ENCODE measurements around the gene ABCA2.
A peak's percentile ranks its signal among the peaks of the same experiment; 100 is the strongest.

Gene ABCA2

GRCh38 chr9:137027369-137028262 is at the start of gene ABCA2:
Gene ABCA2 (minus strand): TSS chr9:137028237. CDS start chr9:137028140, 97 bp downstream.
- H3K9ac ChIP-seq (ENCODE audit: low read depth in 1 of 2, low read length in 2 of 2) = peak within 1 kb of the TSS; percentile 21 to 37
- H3K4me3 ChIP-seq (ENCODE audit: low read depth in 1 of 2, low read length in 2 of 2) = peak within 1 kb of the TSS; percentile 61 to 67
- no peaks in the 10 kb centered on the region for H3K36me3 ChIP-seq (ENCODE audit: control insufficient read depth in 1 of 2, insufficient read depth in 2 of 2, low read length in 2 of 2)
- H3K27ac ChIP-seq (ENCODE audit: low read depth, low read length) = peak within 1 kb of the TSS; percentile 56
- H3K9me3 ChIP-seq (ENCODE audit: control insufficient read depth in 1 of 2, low read length in 2 of 2) = no peaks in the 10 kb centered on the region
- no peaks in the 10 kb centered on the region for H3K27me3 ChIP-seq (ENCODE audit: control insufficient read depth in 1 of 2, insufficient read depth in 2 of 2, low read length in 2 of 2)
- peaks cover 45 to 74% of the 10 kb centered on the region in 2 donors for H3K4me1 ChIP-seq (ENCODE audit: control insufficient read depth in 1 of 2, insufficient read depth in 2 of 2, low read length in 2 of 2)

- peak within 1 kb of the TSS; percentile 32 to 38 for H3K9ac ChIP-seq (ENCODE audit: low read depth in 1 of 2, low read length in 2 of 2)
- H3K4me3 ChIP-seq (ENCODE audit: low read depth in 1 of 2, low read length in 2 of 2) = peak within 1 kb of the TSS; percentile 62 to 71
- peaks cover 21 to 40% of the 10 kb centered on the region in 2 donors for H3K4me1 ChIP-seq (ENCODE audit: control insufficient read depth in 1 of 2, insufficient read depth in 2 of 2, low read length in 2 of 2)
- peaks cover 5 to 9% of the 10 kb centered on the region in 2 donors for H3K36me3 ChIP-seq (ENCODE audit: control insufficient read depth in 1 of 2, insufficient read depth in 2 of 2, low read length in 2 of 2)
- H3K27me3 ChIP-seq (ENCODE audit: control insufficient read depth in 1 of 2, insufficient read depth in 2 of 2, low read length in 2 of 2) = no peaks in the 10 kb centered on the region
- H3K9me3 ChIP-seq (ENCODE audit: control insufficient read depth in 1 of 2, low read length in 2 of 2) = no peaks in the 10 kb centered on the region
- H3K27ac ChIP-seq (ENCODE audit: low read depth, low read length) = peak within 1 kb of the TSS; percentile 27
These were observed 49.1 kb upstream of the ABCA2 start, which contains the start of gene UAP1L1 for GRCh38 chr9:137077010-137077747. Gene UAP1L1 (plus strand): TSS chr9:137077517. CDS start chr9:137077533, 16 bp downstream.

GRCh38 chr9:137076636-137077009 is 48.6 kb upstream of the ABCA2 start:
- H3K9ac ChIP-seq (ENCODE audit: low read depth in 1 of 2, low read length in 2 of 2) = peak overlapping the region in 1 of 2 donors; percentile 32
- peak overlapping the region; percentile 41 to 51 for H3K4me3 ChIP-seq (ENCODE audit: low read depth in 1 of 2, low read length in 2 of 2)
- no peaks in the 10 kb centered on the region for H3K27me3 ChIP-seq (ENCODE audit: control insufficient read depth in 1 of 2, insufficient read depth in 2 of 2, low read length in 2 of 2)
- peak overlapping the region; percentile 27 for H3K27ac ChIP-seq (ENCODE audit: low read depth, low read length)
- peaks cover 3 to 5% of the 10 kb centered on the region in 2 donors for H3K36me3 ChIP-seq (ENCODE audit: control insufficient read depth in 1 of 2, insufficient read depth in 2 of 2, low read length in 2 of 2)
- H3K4me1 ChIP-seq (ENCODE audit: control insufficient read depth in 1 of 2, insufficient read depth in 2 of 2, low read length in 2 of 2) = peaks cover 21 to 40% of the 10 kb centered on the region in 2 donors
- H3K9me3 ChIP-seq (ENCODE audit: control insufficient read depth in 1 of 2, low read length in 2 of 2) = no peaks in the 10 kb centered on the region

GRCh38 chr9:137075275-137075775 is 47.3 kb upstream of the ABCA2 start:
- H3K27ac ChIP-seq (ENCODE audit: low read depth, low read length) = no peak overlapping the region
- no peaks in the 10 kb centered on the region for H3K27me3 ChIP-seq (ENCODE audit: control insufficient read depth in 1 of 2, insufficient read depth in 2 of 2, low read length in 2 of 2)
- no peaks in the 10 kb centered on the region for H3K9me3 ChIP-seq (ENCODE audit: control insufficient read depth in 1 of 2, low read length in 2 of 2)
- no peak overlapping the region for H3K4me3 ChIP-seq (ENCODE audit: low read depth in 1 of 2, low read length in 2 of 2)
- H3K9ac ChIP-seq (ENCODE audit: low read depth in 1 of 2, low read length in 2 of 2) = no peak overlapping the region
- peaks cover 27 to 48% of the 10 kb centered on the region in 2 donors for H3K4me1 ChIP-seq (ENCODE audit: control insufficient read depth in 1 of 2, insufficient read depth in 2 of 2, low read length in 2 of 2)
- peaks cover 0 to 4% of the 10 kb centered on the region in 2 donors for H3K36me3 ChIP-seq (ENCODE audit: control insufficient read depth in 1 of 2, insufficient read depth in 2 of 2, low read length in 2 of 2)

GRCh38 chr9:137074657-137075274 is 46.7 kb upstream of the ABCA2 start:
- H3K4me1 ChIP-seq (ENCODE audit: control insufficient read depth in 1 of 2, insufficient read depth in 2 of 2, low read length in 2 of 2) = peaks cover 27 to 48% of the 10 kb centered on the region in 2 donors
- H3K27me3 ChIP-seq (ENCODE audit: control insufficient read depth in 1 of 2, insufficient read depth in 2 of 2, low read length in 2 of 2) = no peaks in the 10 kb centered on the region
- H3K36me3 ChIP-seq (ENCODE audit: control insufficient read depth in 1 of 2, insufficient read depth in 2 of 2, low read length in 2 of 2) = peaks cover 0 to 4% of the 10 kb centered on the region in 2 donors
- H3K27ac ChIP-seq (ENCODE audit: low read depth, low read length) = no peak overlapping the region
- no peak overlapping the region for H3K9ac ChIP-seq (ENCODE audit: low read depth in 1 of 2, low read length in 2 of 2)
- H3K9me3 ChIP-seq (ENCODE audit: control insufficient read depth in 1 of 2, low read length in 2 of 2) = no peaks in the 10 kb centered on the region
- H3K4me3 ChIP-seq (ENCODE audit: low read depth in 1 of 2, low read length in 2 of 2) = no peak overlapping the region

GRCh38 chr9:137073992-137074399 is 46.0 kb upstream of the ABCA2 start:
- Histone ChIP-seq H3K9me3 (ENCODE audit: control insufficient read depth in 1 of 2, low read length in 2 of 2) (no peaks in the 10 kb centered on the region), H3K4me1 (ENCODE audit: control insufficient read depth in 1 of 2, insufficient read depth in 2 of 2, low read length in 2 of 2) (peaks cover 33 to 50% of the 10 kb centered on the region in 2 donors), H3K9ac (ENCODE audit: low read depth in 1 of 2, low read length in 2 of 2) (no peak overlapping the region), H3K4me3 (ENCODE audit: low read depth in 1 of 2, low read length in 2 of 2) (peak overlapping the region in 1 of 2 donors; percentile 11), H3K27me3 (ENCODE audit: control insufficient read depth in 1 of 2, insufficient read depth in 2 of 2, low read length in 2 of 2) (no peaks in the 10 kb centered on the region), H3K36me3 (ENCODE audit: control insufficient read depth in 1 of 2, insufficient read depth in 2 of 2, low read length in 2 of 2) (no peaks in the 10 kb centered on the region), H3K27ac (ENCODE audit: low read depth, low read length) (no peak overlapping the region)

GRCh38 chr9:137071282-137071681 is 43.2 kb upstream of the ABCA2 start:
- Histone ChIP-seq H3K9me3 (ENCODE audit: control insufficient read depth in 1 of 2, low read length in 2 of 2) (no peaks in the 10 kb centered on the region), H3K27ac (ENCODE audit: low read depth, low read length) (no peak overlapping the region), H3K9ac (ENCODE audit: low read depth in 1 of 2, low read length in 2 of 2) (peak overlapping the region; percentile 49 to 54), H3K36me3 (ENCODE audit: control insufficient read depth in 1 of 2, insufficient read depth in 2 of 2, low read length in 2 of 2) (no peaks in the 10 kb centered on the region), H3K4me1 (ENCODE audit: control insufficient read depth in 1 of 2, insufficient read depth in 2 of 2, low read length in 2 of 2) (peaks cover 33 to 48% of the 10 kb centered on the region in 2 donors), H3K4me3 (ENCODE audit: low read depth in 1 of 2, low read length in 2 of 2) (peak overlapping the region; percentile 50 to 62), H3K27me3 (ENCODE audit: control insufficient read depth in 1 of 2, insufficient read depth in 2 of 2, low read length in 2 of 2) (no peaks in the 10 kb centered on the region)

GRCh38 chr9:137070906-137071275 is 42.9 kb upstream of the ABCA2 start:
- H3K27ac ChIP-seq (ENCODE audit: low read depth, low read length) = no peak overlapping the region
- peak overlapping the region; percentile 50 to 62 for H3K4me3 ChIP-seq (ENCODE audit: low read depth in 1 of 2, low read length in 2 of 2)
- no peaks in the 10 kb centered on the region for H3K27me3 ChIP-seq (ENCODE audit: control insufficient read depth in 1 of 2, insufficient read depth in 2 of 2, low read length in 2 of 2)
- no peaks in the 10 kb centered on the region for H3K9me3 ChIP-seq (ENCODE audit: control insufficient read depth in 1 of 2, low read length in 2 of 2)
- peak overlapping the region; percentile 49 to 54 for H3K9ac ChIP-seq (ENCODE audit: low read depth in 1 of 2, low read length in 2 of 2)
- peaks cover 33 to 48% of the 10 kb centered on the region in 2 donors for H3K4me1 ChIP-seq (ENCODE audit: control insufficient read depth in 1 of 2, insufficient read depth in 2 of 2, low read length in 2 of 2)
- H3K36me3 ChIP-seq (ENCODE audit: control insufficient read depth in 1 of 2, insufficient read depth in 2 of 2, low read length in 2 of 2) = no peaks in the 10 kb centered on the region

GRCh38 chr9:137070201-137070905 is 42.3 kb upstream of the ABCA2 start, which contains the start of gene SAPCD2:
Gene SAPCD2 (minus strand): TSS chr9:137070557. CDS start chr9:137070460, 97 bp downstream.
- H3K36me3 ChIP-seq (ENCODE audit: control insufficient read depth in 1 of 2, insufficient read depth in 2 of 2, low read length in 2 of 2) = peaks cover 0 to 3% of the 10 kb centered on the region in 2 donors
- H3K27ac ChIP-seq (ENCODE audit: low read depth, low read length) = no peak within 1 kb of the TSS
- peak within 1 kb of the TSS; percentile 49 to 54 for H3K9ac ChIP-seq (ENCODE audit: low read depth in 1 of 2, low read length in 2 of 2)
- no peaks in the 10 kb centered on the region for H3K9me3 ChIP-seq (ENCODE audit: control insufficient read depth in 1 of 2, low read length in 2 of 2)
- H3K4me1 ChIP-seq (ENCODE audit: control insufficient read depth in 1 of 2, insufficient read depth in 2 of 2, low read length in 2 of 2) = peaks cover 33 to 48% of the 10 kb centered on the region in 2 donors
- H3K4me3 ChIP-seq (ENCODE audit: low read depth in 1 of 2, low read length in 2 of 2) = peak within 1 kb of the TSS; percentile 62
- H3K27me3 ChIP-seq (ENCODE audit: control insufficient read depth in 1 of 2, insufficient read depth in 2 of 2, low read length in 2 of 2) = no peaks in the 10 kb centered on the region
